Muscle layer of duodenum (tissue), 2 donors: Measurements from ENCODE around the gene RARG.
A peak's percentile ranks its signal among the peaks of the same experiment; 100 is the strongest.

Experiments used
- H3K27ac ChIP-seq: one replicate; pipeline ENCODE4 v1.7.0; 2013; ENCODE audit warnings: mild to moderate bottlenecking, low read length
- H3K27me3 ChIP-seq: one replicate; pipeline ENCODE4 v1.7.0; 2013; ENCODE audit warnings: low read depth, mild to moderate bottlenecking, control low read depth, low read length
- H3K36me3 ChIP-seq, 2 donors: one replicate each; pipeline ENCODE4 v1.7.0; 2013; ENCODE audit warnings: low read length in 2 of 2, control low read depth in 1 of 2, mild to moderate bottlenecking in 1 of 2; ENCODE audit not compliant: insufficient read depth in 2 of 2, control insufficient read depth in 1 of 2
- H3K4me1 ChIP-seq, 2 donors: one replicate each; pipeline ENCODE4 v1.7.0; 2013; ENCODE audit warnings: low read length in 2 of 2, mild to moderate bottlenecking in 2 of 2, control low read depth in 1 of 2, moderate library complexity in 1 of 2; ENCODE audit not compliant: insufficient read depth in 2 of 2, control insufficient read depth in 1 of 2
- H3K4me3 ChIP-seq, 2 donors: one replicate each; pipeline ENCODE4 v1.7.0; 2013; ENCODE audit warnings: low read length in 2 of 2, low read depth in 1 of 2, mild to moderate bottlenecking in 1 of 2
- H3K9me3 ChIP-seq, 2 donors: one replicate each; pipeline ENCODE4 v1.7.0; 2013; ENCODE audit warnings: low read length in 2 of 2, control low read depth in 1 of 2, mild to moderate bottlenecking in 1 of 2; ENCODE audit not compliant: control insufficient read depth in 1 of 2
- donor health status: healthy.

RARG gene

GRCh38 chr12:53259891-53260290 is 27.9 kb upstream of the RARG start:
- no peaks in the 10 kb centered on the region for H3K27me3 ChIP-seq
- no peaks in the 10 kb centered on the region for H3K4me1 ChIP-seq
- H3K4me3 ChIP-seq = no peak overlapping the region
- no peak overlapping the region for H3K27ac ChIP-seq
- no peaks in the 10 kb centered on the region for H3K36me3 ChIP-seq
- no peaks in the 10 kb centered on the region for H3K9me3 ChIP-seq

DNA sequence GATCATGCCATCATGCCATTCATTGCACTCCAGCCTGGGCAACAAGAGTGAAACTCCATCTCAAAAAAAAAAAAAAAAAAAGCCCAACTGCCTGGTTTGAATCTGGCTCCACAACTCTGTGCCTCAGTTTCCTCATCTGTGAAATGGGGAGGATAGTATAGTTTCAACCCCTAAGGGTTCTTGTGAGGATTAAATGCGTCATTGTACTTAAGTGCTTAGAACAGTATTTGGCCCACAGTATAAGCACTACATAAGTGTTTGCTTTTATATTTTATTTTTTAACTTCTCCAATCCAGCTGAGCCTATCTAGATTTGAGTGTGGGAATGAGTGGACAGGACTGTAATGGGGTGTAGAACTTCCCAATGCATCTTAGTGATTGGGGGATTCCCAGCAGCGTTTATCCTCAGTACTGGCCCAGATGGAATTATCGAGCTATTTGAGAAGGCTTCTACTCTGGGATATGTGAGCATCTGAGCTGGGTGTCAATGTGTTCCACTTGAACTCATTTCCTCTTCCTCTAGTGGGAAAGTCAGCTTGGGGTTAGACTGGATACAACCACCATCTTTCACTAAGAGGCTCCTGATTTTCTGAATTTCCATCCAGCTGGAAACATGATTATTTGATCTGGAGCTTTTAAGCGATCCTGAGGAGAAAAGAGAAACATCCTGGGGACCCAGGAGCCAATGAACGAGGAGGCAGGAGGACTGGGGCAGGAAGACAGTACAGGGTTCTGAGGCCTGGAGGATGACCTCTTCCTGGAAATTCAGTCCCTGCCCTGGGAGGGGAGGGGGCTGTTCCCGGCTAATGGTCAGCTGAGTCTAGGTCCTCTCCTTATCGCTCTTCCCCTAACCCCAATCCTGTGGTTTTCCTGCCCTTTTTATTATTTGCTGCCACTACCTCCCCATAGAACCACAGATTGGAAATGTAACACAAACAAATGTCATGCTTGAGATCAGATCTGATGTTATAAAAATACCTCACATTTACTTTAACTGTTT is 26.8 kb upstream of the RARG start:
- Histone ChIP-seq H3K27me3 (no peaks in the 10 kb centered on the region), H3K27ac (peak overlapping the region; percentile 34), H3K4me3 (no peak overlapping the region), H3K9me3 (no peaks in the 10 kb centered on the region), H3K4me1 (peaks cover 0 to under 1% of the 10 kb centered on the region in 2 donors), H3K36me3 (peaks cover 3% of the 10 kb centered on the region in 2 donors)

GRCh38 chr12:53255996-53256395 is 24.0 kb upstream of the RARG start:
- Histone ChIP-seq H3K4me1 (peaks cover 15 to 21% of the 10 kb centered on the region in 2 donors), H3K36me3 (peaks cover 7 to 12% of the 10 kb centered on the region in 2 donors), H3K27me3 (no peaks in the 10 kb centered on the region)

DNA sequence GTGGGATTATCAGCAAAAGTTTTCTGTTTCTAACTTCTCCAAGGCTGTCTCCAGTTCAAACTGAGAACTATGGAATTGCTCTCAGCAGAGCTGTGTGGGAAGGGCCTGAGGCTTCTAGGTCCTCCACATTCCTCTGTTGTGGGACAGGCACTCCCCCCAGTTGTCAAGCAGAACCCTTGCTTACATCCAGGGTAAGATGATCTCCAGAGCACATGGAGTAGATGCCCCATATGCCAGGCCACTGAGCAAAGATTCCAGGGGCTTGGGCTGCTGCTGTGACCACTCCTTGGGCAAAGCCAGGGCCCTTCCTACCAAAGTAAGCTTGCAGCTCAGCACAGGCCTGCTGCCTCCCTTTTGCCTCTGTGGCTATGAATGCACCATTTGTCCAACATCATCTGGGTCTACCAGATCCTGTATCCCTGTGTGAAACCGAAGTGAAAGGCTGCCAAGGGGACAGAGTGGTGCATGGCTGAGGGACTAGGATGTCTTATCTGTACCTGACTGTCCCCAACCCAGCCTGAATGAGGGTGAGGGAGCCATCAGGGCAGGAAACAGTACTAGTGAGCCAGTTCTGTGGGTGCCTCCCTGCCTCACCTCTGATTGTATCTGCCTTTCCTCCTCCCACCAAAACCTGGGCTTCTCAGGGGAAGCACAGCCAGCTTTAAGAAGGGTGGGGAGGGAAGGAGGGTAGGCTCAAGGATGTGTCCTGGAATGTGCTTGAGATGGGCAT is 23.0 kb upstream of the RARG start:
- H3K27me3 ChIP-seq = no peaks in the 10 kb centered on the region
- peaks cover 7 to 12% of the 10 kb centered on the region in 2 donors for H3K36me3 ChIP-seq
- no peak overlapping the region for H3K27ac ChIP-seq
- peaks cover 15 to 23% of the 10 kb centered on the region in 2 donors for H3K4me1 ChIP-seq
- H3K4me3 ChIP-seq = no peak overlapping the region
- H3K9me3 ChIP-seq = no peaks in the 10 kb centered on the region

More at GRCh38 chr12:53255996-53256395, 24.0 kb upstream of the RARG start:
- Histone ChIP-seq H3K4me3 (no peak overlapping the region), H3K9me3 (no peaks in the 10 kb centered on the region), H3K27ac (no peak overlapping the region)

- H3K9me3 ChIP-seq = no peaks in the 10 kb centered on the region
- H3K4me1 ChIP-seq = peaks cover 15 to 23% of the 10 kb centered on the region in 2 donors
- H3K36me3 ChIP-seq = peaks cover 7 to 12% of the 10 kb centered on the region in 2 donors
- no peaks in the 10 kb centered on the region for H3K27me3 ChIP-seq
- H3K27ac ChIP-seq = peak overlapping the region; percentile 85
- peak overlapping the region; percentile 85 to 91 for H3K4me3 ChIP-seq
Observed at GRCh38 chr12:53253298-53253697, 21.3 kb upstream of the RARG start.

DNA sequence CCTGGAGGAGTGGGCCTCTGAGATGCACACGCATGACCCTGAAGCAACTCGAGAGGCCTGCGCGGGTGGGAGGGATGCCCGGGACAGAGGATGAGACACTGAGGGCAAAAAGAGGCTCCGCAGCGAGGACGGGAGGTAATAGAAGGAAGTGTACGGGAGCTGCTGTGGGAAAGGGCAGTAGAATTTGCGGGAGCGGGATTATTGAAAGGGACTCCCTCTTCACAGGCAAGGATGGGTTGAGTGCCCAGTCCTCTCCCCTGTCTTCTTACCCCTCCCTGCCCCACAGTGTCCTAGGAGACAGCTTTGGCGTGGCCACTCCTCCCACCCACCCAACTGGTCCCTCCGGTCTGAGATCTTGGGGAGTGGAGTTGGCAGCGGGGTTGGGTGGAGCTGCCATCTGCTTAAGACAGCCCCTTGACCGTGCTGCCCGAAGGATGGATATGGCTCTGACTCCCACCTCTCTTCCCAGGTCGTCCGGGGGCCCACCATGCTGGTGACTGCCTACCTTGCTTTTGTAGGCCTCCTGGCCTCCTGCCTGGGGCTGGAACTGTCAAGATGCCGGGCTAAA is 20.4 kb upstream of the RARG start:
- H3K27me3 ChIP-seq = no peaks in the 10 kb centered on the region
- no peaks in the 10 kb centered on the region for H3K9me3 ChIP-seq
- H3K4me3 ChIP-seq = peak overlapping the region; percentile 85 to 91
- H3K36me3 ChIP-seq = peaks cover 7 to 12% of the 10 kb centered on the region in 2 donors
- H3K4me1 ChIP-seq = peaks cover 15 to 23% of the 10 kb centered on the region in 2 donors
- H3K27ac ChIP-seq = peak overlapping the region; percentile 85

DNA sequence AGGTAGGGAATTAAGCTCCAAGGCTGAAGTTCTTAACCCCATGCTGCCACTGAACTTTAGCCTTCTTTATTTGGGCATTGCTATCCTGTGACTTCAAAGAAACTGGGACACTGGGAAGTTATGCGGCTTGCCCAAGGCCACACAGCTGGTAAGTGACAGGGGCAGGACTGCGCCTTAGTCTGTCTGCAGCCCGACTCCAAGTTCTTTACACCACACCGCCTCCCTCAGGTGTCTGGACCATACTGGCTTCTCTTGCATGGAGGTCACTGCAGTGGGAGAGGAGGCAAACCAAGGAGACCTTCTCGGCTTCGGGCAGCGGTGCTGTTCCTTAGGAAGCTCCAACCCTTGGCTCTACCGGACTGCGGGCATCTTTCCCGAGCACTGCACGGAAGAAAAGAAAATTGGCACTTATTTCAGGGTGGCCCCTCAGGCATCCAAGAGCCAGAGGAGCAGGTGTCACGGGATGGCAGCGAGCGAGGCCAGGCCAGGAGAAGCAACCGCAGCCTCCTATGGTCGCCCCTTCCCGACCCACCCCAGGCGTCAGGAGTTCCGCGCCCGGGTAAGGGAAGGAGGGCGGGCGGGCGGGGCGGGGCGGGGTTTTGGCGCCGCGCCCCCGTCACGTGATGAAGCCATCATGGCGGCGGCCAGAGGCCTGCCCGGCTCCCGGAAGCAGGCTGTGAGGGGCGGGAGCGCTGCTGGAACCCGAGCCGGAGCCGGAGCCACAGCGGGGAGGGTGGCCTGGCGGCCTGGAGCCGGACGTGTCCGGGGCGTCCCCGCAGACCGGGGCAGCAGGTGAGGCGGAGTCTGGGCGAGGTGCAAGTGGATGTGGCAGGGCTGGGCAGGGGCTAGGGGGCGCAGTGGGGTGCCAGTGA is 19.7 kb upstream of the RARG start:
- Histone ChIP-seq H3K4me1 (peaks cover 15 to 23% of the 10 kb centered on the region in 2 donors), H3K27ac (peak overlapping the region; percentile 85), H3K36me3 (peaks cover 7 to 12% of the 10 kb centered on the region in 2 donors)

DNA sequence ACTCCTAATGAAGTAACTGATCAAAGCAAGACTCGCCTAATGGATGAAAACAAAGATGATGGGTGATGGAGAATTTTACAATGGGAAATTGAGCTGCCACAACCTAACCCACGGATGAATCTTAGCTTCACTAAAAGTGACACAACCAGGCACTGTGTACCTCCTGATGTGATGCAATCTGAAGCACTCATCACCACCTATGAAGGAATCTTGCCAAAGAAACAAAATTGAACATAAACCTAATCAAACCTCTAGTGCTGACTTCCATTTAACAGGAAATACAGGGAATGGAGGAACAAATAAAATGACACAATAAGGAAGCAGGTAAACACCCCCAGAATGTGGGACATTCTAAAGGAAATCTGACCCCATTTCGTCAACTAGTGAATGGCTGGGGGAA is 13.3 kb upstream of the RARG start:
- H3K27ac ChIP-seq = no peak overlapping the region
- H3K27me3 ChIP-seq = no peaks in the 10 kb centered on the region
- no peaks in the 10 kb centered on the region for H3K4me1 ChIP-seq
- no peaks in the 10 kb centered on the region for H3K36me3 ChIP-seq
- no peak overlapping the region for H3K4me3 ChIP-seq
- no peaks in the 10 kb centered on the region for H3K9me3 ChIP-seq

More for the DNA sequence above, 19.7 kb upstream of the RARG start:
- no peaks in the 10 kb centered on the region for H3K27me3 ChIP-seq
- no peaks in the 10 kb centered on the region for H3K9me3 ChIP-seq
- peak overlapping the region; percentile 85 to 91 for H3K4me3 ChIP-seq

GRCh38 chr12:53244337-53244736 is 12.3 kb upstream of the RARG start:
- no peaks in the 10 kb centered on the region for H3K4me1 ChIP-seq
- no peaks in the 10 kb centered on the region for H3K36me3 ChIP-seq
- H3K4me3 ChIP-seq = no peak overlapping the region
- no peaks in the 10 kb centered on the region for H3K9me3 ChIP-seq
- H3K27me3 ChIP-seq = no peaks in the 10 kb centered on the region
- no peak overlapping the region for H3K27ac ChIP-seq

GRCh38 chr12:53241623-53242412 is 9.8 kb upstream of the RARG start:
- Histone ChIP-seq H3K36me3 (no peaks in the 10 kb centered on the region), H3K27ac (no peak overlapping the region), H3K4me3 (no peak overlapping the region), H3K9me3 (no peaks in the 10 kb centered on the region), H3K4me1 (no peaks in the 10 kb centered on the region), H3K27me3 (no peaks in the 10 kb centered on the region)
